GM20000 (cell line): Measurements from ENCODE around the gene NUB1.

ENCODE experiments used
- DNase-seq: peaks from one replicate; pipeline ENCODE4 v3.0.0; 2012; ENCODE audit warnings: low spot score
- CTCF ChIP-seq: IDR thresholded peaks from 2 replicates; pipeline ENCODE4 v1.5.1; 2012; ENCODE audit warnings: mild to moderate bottlenecking, control low read depth; ENCODE audit errors: extremely low read depth, missing control alignments

NUB1 gene

GRCh38 chr7:151309311-151309710 lies 32.3 kb upstream of the NUB1 start:
- no peak for TF ChIP-seq CTCF
- DNase-seq: no peak

DNA sequence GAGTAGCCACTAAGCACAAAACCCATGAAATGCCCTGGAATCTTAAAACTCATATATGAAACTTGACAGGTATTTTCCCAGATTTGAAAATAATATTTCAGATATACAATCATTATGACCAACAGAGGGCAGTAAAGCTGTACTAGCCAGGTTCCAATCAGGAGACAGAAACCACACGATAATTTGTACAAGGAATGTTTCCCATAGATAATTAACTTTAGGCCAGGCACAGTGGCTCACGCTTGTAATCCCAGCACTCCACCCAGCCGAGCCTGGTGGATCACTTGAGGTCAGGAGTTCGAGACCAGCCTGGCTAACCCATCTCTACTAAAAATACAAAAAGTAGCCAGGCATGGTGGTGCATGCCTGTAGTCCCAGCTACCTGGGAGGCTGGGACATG lies 31.0 kb upstream of the NUB1 start:
- DNase-seq: no peak
- peak; percentile 24 for TF ChIP-seq CTCF

DNA sequence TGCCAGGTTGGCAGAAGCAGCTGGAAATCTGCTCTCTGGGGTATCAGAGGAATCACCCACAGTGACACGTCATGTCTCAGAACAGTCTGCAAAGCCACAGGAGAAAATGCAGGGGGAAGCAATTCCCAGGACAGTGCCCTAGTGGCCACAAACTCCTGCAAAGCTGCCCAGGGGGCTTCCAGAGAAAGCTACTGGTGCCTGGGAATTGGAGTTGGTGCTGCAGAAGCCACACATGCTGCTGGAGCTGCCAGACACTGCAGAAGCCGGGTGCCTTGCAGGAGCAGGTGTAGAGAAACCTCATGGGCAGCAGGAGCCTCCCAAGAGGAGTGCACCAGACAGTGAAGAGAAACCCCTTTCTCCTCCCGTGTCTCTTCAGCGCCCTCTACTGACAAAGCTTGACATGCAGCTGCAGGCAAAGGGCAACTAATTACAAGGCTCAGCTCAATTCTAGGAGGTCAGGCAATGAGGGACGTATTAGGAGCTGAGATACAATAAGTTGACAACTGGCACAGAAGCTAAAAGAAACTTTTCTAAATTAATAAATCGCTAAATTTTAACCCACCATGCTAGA lies 30.2 kb upstream of the NUB1 start:
- TF ChIP-seq CTCF: peak; percentile 25
- no peak for DNase-seq

GRCh38 chr7:151312356-151312755 lies 29.3 kb upstream of the NUB1 start:
- no peak for DNase-seq

GRCh38 chr7:151312831-151313809 lies 28.5 kb upstream of the NUB1 start:
- no peak for TF ChIP-seq CTCF
- DNase-seq: no peak

More at GRCh38 chr7:151312356-151312755, 29.3 kb upstream of the NUB1 start:
- no peak for TF ChIP-seq CTCF

GRCh38 chr7:151313857-151314256 lies 27.8 kb upstream of the NUB1 start:
- DNase-seq: no peak
- no peak for TF ChIP-seq CTCF

- DNase-seq: no peak
- no peak for TF ChIP-seq CTCF
Observed at GRCh38 chr7:151314401-151314800, 27.2 kb upstream of the NUB1 start.
